ENCODE results near the gene ZSWIM1. TPM values are rescaled to one million over a fixed set of nuclear protein-coding genes. Genes with fewer than 3 reads are reported as not detected.

Gene ZSWIM1
- total RNA-seq, 1 experiment from 2014 or later, result 17.4 TPM

DNA sequence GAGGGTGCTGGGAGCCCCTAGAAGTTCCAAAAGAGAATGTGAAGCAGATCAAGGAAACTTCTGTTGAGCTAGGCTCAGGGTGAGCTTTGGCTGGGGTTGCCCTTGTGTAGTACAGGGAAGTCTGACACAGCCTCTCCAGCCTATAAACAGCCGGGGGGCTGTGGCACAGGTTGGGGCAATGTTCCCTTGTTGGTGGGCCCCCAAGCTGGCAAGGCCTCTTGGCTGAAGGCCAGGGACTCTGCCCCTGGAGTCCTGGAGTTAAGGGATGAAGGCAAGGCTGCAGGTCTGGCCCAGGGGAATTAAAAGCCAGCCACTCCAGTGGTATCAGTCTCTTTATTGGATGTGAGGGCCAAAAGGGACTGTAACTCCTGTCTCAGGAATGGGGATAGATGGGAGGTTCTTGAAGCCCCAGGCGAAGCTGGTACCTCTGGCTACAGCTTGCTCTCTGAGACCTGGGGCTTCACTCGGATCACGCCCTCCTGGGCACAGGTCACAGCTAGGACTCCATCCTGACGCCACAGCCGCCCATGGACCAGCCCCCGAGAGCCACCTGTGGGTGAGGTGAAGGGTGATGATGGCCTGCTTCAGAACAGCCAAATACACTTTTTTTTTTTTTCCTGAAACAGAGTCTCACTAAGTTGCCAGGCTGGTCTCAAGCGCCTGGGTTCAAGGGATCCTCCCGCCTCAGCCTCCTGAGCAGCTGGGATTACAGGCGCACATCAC, 39.5 kb upstream of the ZSWIM1 start (continued):
- TF ChIP-seq, protein P1, sequence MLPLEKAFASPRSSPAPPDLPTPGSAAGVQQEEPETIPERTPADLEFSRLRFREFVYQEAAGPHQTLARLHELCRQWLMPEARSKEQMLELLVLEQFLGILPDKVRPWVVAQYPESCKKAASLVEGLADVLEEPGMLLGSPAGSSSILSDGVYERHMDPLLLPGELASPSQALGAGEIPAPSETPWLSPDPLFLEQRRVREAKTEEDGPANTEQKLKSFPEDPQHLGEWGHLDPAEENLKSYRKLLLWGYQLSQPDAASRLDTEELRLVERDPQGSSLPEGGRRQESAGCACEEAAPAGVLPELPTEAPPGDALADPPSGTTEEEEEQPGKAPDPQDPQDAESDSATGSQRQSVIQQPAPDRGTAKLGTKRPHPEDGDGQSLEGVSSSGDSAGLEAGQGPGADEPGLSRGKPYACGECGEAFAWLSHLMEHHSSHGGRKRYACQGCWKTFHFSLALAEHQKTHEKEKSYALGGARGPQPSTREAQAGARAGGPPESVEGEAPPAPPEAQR (CRISPR knock-in tag; IDR thresholded peaks at IDR 0.05), result no peak
- TF ChIP-seq ZNF219 (CRISPR knock-in tag; IDR thresholded peaks at IDR 0.05; ENCODE audit: borderline replicate concordance) (no peak), FOXK1 (CRISPR knock-in tag; IDR thresholded peaks at IDR 0.05) (no peak), ETV6 (CRISPR knock-in tag; IDR thresholded peaks at IDR 0.05) (no peak), SMAD3 (CRISPR knock-in tag; IDR thresholded peaks at IDR 0.05; ENCODE audit: borderline replicate concordance) (no peak), MXD4 (CRISPR knock-in tag; IDR thresholded peaks at IDR 0.05; ENCODE audit: borderline replicate concordance) (no peak), FOXJ3 (CRISPR knock-in tag; IDR thresholded peaks at IDR 0.05; ENCODE audit: borderline replicate concordance) (no peak)
- TF ChIP-seq, protein P2, sequence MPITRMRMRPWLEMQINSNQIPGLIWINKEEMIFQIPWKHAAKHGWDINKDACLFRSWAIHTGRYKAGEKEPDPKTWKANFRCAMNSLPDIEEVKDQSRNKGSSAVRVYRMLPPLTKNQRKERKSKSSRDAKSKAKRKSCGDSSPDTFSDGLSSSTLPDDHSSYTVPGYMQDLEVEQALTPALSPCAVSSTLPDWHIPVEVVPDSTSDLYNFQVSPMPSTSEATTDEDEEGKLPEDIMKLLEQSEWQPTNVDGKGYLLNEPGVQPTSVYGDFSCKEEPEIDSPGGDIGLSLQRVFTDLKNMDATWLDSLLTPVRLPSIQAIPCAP (CRISPR knock-in tag; IDR thresholded peaks at IDR 0.05), result no peak
- TF ChIP-seq, protein P3, sequence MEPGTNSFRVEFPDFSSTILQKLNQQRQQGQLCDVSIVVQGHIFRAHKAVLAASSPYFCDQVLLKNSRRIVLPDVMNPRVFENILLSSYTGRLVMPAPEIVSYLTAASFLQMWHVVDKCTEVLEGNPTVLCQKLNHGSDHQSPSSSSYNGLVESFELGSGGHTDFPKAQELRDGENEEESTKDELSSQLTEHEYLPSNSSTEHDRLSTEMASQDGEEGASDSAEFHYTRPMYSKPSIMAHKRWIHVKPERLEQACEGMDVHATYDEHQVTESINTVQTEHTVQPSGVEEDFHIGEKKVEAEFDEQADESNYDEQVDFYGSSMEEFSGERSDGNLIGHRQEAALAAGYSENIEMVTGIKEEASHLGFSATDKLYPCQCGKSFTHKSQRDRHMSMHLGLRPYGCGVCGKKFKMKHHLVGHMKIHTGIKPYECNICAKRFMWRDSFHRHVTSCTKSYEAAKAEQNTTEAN (CRISPR knock-in tag; IDR thresholded peaks at IDR 0.05), result no peak

- DNase-seq (ENCODE audit: low spot score) (no peak), ATAC-seq (no peak)
- H3K4me3 Mint-ChIP-seq, result no peak overlapping the region
- H3K27me3 Mint-ChIP-seq (ENCODE audit: low read depth), result no peaks in the 10 kb centered on the region
- peaks cover 27% of the 10 kb centered on the region for H3K36me3 Mint-ChIP-seq
- no peak overlapping the region; the same call in 1 of the 2 replicates for H3K27ac Mint-ChIP-seq
- ChIA-PET CTCF (interaction anchor here (1.1 to 1.4 kb wide), 4 partner anchors 10 to 127 kb away, joined by 3 to 4 read pairs (median 3); partner anchors contain the start of genes CTSA and NEURL2), POLR2A (no interaction called here)
- no peaks in the 10 kb centered on the region for H3K4me1 Mint-ChIP-seq
- H3K9me3 Mint-ChIP-seq, result no peaks in the 10 kb centered on the region
- TF ChIP-seq NR1H2 (CRISPR knock-in tag; IDR thresholded peaks at IDR 0.05), result no peak
- no peak for TF ChIP-seq CREB1 (CRISPR knock-in tag; IDR thresholded peaks at IDR 0.05)
- no peak for TF ChIP-seq SOX15 (CRISPR knock-in tag; IDR thresholded peaks at IDR 0.05)
- no peak for TF ChIP-seq USF1 (CRISPR knock-in tag; IDR thresholded peaks at IDR 0.05)
- TF ChIP-seq, protein P4, sequence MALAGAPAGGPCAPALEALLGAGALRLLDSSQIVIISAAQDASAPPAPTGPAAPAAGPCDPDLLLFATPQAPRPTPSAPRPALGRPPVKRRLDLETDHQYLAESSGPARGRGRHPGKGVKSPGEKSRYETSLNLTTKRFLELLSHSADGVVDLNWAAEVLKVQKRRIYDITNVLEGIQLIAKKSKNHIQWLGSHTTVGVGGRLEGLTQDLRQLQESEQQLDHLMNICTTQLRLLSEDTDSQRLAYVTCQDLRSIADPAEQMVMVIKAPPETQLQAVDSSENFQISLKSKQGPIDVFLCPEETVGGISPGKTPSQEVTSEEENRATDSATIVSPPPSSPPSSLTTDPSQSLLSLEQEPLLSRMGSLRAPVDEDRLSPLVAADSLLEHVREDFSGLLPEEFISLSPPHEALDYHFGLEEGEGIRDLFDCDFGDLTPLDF (CRISPR knock-in tag; IDR thresholded peaks at IDR 0.05), result no peak
- TF ChIP-seq, protein P5, sequence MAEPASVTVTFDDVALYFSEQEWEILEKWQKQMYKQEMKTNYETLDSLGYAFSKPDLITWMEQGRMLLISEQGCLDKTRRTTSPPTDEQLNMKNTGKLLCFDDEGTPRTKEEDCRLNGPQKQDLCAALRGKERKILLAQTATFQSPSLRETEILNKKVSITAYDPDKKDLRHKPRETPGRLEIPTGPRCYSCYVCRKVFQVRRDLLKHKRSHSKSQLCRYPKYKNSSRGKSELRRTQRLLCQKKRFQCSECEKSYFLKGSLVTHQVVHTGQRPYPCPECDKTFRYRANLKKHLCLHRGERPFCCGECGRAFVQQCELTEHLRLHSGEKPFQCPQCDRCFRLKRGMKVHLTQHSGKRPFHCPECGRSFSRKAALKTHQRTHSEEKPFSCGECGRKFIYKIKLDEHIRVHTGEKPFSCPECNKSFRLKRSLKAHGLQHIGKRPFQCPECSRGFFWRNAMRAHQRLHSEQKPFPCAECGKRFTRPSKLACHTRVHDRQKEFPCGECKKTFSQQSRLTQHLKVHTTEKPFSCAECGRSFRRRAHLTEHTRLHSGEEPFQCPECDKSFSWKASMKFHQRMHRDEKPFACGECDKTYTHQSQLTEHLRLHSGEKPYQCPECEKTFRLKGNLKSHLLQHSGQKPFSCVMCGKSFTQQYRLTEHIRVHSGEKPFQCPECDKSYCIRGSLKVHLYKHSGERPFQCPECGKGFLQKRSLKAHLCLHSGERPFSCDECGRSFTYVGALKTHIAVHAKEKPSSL (CRISPR knock-in tag; conservative IDR thresholded peaks at IDR 0.05), result no peak
- no peak for TF ChIP-seq ZNF263 (CRISPR knock-in tag; IDR thresholded peaks at IDR 0.05; ENCODE audit: low read depth)
- TF ChIP-seq, protein P6, sequence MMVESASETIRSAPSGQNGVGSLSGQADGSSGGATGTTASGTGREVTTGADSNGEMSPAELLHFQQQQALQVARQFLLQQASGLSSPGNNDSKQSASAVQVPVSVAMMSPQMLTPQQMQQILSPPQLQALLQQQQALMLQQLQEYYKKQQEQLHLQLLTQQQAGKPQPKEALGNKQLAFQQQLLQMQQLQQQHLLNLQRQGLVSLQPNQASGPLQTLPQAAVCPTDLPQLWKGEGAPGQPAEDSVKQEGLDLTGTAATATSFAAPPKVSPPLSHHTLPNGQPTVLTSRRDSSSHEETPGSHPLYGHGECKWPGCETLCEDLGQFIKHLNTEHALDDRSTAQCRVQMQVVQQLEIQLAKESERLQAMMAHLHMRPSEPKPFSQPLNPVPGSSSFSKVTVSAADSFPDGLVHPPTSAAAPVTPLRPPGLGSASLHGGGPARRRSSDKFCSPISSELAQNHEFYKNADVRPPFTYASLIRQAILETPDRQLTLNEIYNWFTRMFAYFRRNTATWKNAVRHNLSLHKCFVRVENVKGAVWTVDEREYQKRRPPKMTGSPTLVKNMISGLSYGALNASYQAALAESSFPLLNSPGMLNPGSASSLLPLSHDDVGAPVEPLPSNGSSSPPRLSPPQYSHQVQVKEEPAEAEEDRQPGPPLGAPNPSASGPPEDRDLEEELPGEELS (CRISPR knock-in tag; IDR thresholded peaks at IDR 0.05), result no peak
- TF ChIP-seq, protein P7, sequence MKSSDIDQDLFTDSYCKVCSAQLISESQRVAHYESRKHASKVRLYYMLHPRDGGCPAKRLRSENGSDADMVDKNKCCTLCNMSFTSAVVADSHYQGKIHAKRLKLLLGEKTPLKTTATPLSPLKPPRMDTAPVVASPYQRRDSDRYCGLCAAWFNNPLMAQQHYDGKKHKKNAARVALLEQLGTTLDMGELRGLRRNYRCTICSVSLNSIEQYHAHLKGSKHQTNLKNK (CRISPR knock-in tag; IDR thresholded peaks at IDR 0.05), result no peak
- no peak for TF ChIP-seq TCF7 (CRISPR knock-in tag; IDR thresholded peaks at IDR 0.05; ENCODE audit: low read depth)
- no peak for TF ChIP-seq TP53 (CRISPR knock-in tag; IDR thresholded peaks at IDR 0.05)
- no peak for TF ChIP-seq NFYB (CRISPR knock-in tag; conservative IDR thresholded peaks at IDR 0.05; ENCODE audit: low read depth)
- TF ChIP-seq, protein P1 (CRISPR knock-in tag; IDR thresholded peaks at IDR 0.05), result no peak
- no peak for TF ChIP-seq USF2 (CRISPR knock-in tag; IDR thresholded peaks at IDR 0.05)
Observed at GRCh38 chr20:45842169-45842812, 38.7 kb upstream of the ZSWIM1 start.

All from WTC11 (cell line).